ENCODE results near the gene TRHDE. TPM values are rescaled to one million over a fixed set of nuclear protein-coding genes. Genes with fewer than 3 reads are reported as not detected.

Gene TRHDE
- total and polyA plus RNA-seq, 4 donors = 0.19 to 7.5 (median 3.5) TPM

GRCh38 chr12:72349491-72349890 is 77.3 kb downstream of the TRHDE start:
- no peak for ATAC-seq (ENCODE audit: insufficient read depth, low FRiP score)
- H3K36me3 ChIP-seq (ENCODE audit: control insufficient read depth in 4 of 4, insufficient read depth in 4 of 4, low read length in 4 of 4) = no peaks in the 10 kb centered on the region
- no peak overlapping the region for H3K9ac ChIP-seq (ENCODE audit: insufficient read depth in 1 of 2, low read length in 2 of 2)
- no peaks in the 10 kb centered on the region for H3K9me3 ChIP-seq (ENCODE audit: control insufficient read depth in 4 of 4, insufficient read depth in 3 of 4, low read length in 3 of 4)
- WGBS, 2 donors = 71 to 72% methylated on average over 3 of the region's 3 CpGs
- no peak for DNase-seq
- TF ChIP-seq CTCF (IDR thresholded peaks at IDR 0.05; ENCODE audit: control extremely low read depth, extremely low read depth) = no peak
- no peak overlapping the region for H3K27ac ChIP-seq (ENCODE audit: low read depth in 1 of 2, low read length in 1 of 2)
- H3K4me1 ChIP-seq (ENCODE audit: control insufficient read depth in 5 of 5, insufficient read depth in 5 of 5, low read length in 5 of 5) = peaks cover 0 to 1% (median 0%) of the 10 kb centered on the region in 5 donors
- H3K27me3 ChIP-seq (ENCODE audit: control insufficient read depth in 3 of 3, insufficient read depth in 3 of 3, low read length in 2 of 3) = no peaks in the 10 kb centered on the region
- no peak overlapping the region for H3K4me3 ChIP-seq

GRCh38 chr12:72359416-72359815 is 87.2 kb downstream of the TRHDE start:
- Histone ChIP-seq H3K9ac (ENCODE audit: insufficient read depth in 1 of 2, low read length in 2 of 2) (no peak overlapping the region), H3K9me3 (ENCODE audit: control insufficient read depth in 4 of 4, insufficient read depth in 3 of 4, low read length in 3 of 4) (no peaks in the 10 kb centered on the region), H3K4me3 (no peak overlapping the region), H3K27me3 (ENCODE audit: control insufficient read depth in 3 of 3, insufficient read depth in 3 of 3, low read length in 2 of 3) (no peaks in the 10 kb centered on the region), H3K27ac (ENCODE audit: low read depth in 1 of 2, low read length in 1 of 2) (no peak overlapping the region), H3K4me1 (ENCODE audit: control insufficient read depth in 5 of 5, insufficient read depth in 5 of 5, low read length in 5 of 5) (no peaks in the 10 kb centered on the region), H3K36me3 (ENCODE audit: control insufficient read depth in 4 of 4, insufficient read depth in 4 of 4, low read length in 4 of 4) (no peaks in the 10 kb centered on the region)
- no peak for ATAC-seq (ENCODE audit: insufficient read depth, low FRiP score)
- DNase-seq = no peak
- WGBS, 2 donors = 93 to 94% methylated on average over 3 of the region's 3 CpGs
- no peak for TF ChIP-seq CTCF (IDR thresholded peaks at IDR 0.05; ENCODE audit: control extremely low read depth, extremely low read depth)

DNA sequence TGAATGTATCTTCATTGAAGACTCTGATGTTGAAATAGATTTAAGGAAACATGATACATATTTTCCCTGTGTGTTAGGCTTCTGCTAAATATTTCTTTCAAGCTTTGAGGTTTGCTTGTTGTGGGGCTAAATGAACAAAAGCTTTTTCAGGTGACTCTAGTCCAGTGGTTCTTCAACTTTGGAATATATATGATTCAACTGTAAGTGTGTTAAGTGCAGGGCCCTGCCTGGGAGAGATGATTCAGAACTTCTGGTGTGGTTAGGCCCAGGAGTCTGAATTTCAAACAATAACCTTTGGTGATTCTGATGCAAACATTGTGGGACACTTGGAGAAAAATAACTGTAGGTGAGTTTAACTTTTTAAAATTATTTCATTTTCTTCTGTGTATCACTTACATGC is 93.0 kb downstream of the TRHDE start:
- no peak for TF ChIP-seq CTCF (IDR thresholded peaks at IDR 0.05; ENCODE audit: control extremely low read depth, extremely low read depth)
- no peak for ATAC-seq (ENCODE audit: insufficient read depth, low FRiP score)
- Histone ChIP-seq H3K4me3 (no peak overlapping the region), H3K27me3 (ENCODE audit: control insufficient read depth in 3 of 3, insufficient read depth in 3 of 3, low read length in 2 of 3) (no peaks in the 10 kb centered on the region), H3K4me1 (ENCODE audit: control insufficient read depth in 5 of 5, insufficient read depth in 5 of 5, low read length in 5 of 5) (no peaks in the 10 kb centered on the region), H3K27ac (ENCODE audit: low read depth in 1 of 2, low read length in 1 of 2) (no peak overlapping the region), H3K9me3 (ENCODE audit: control insufficient read depth in 4 of 4, insufficient read depth in 3 of 4, low read length in 3 of 4) (no peaks in the 10 kb centered on the region), H3K36me3 (ENCODE audit: control insufficient read depth in 4 of 4, insufficient read depth in 4 of 4, low read length in 4 of 4) (no peaks in the 10 kb centered on the region), H3K9ac (ENCODE audit: insufficient read depth in 1 of 2, low read length in 2 of 2) (no peak overlapping the region)
- no peak for DNase-seq

- no peaks in the 10 kb centered on the region for H3K36me3 ChIP-seq (ENCODE audit: control insufficient read depth in 4 of 4, insufficient read depth in 4 of 4, low read length in 4 of 4)
- no peak overlapping the region for H3K27ac ChIP-seq (ENCODE audit: low read depth in 1 of 2, low read length in 1 of 2)
- TF ChIP-seq CTCF (IDR thresholded peaks at IDR 0.05; ENCODE audit: control extremely low read depth, extremely low read depth) = no peak
- no peaks in the 10 kb centered on the region for H3K27me3 ChIP-seq (ENCODE audit: control insufficient read depth in 3 of 3, insufficient read depth in 3 of 3, low read length in 2 of 3)
- no peaks in the 10 kb centered on the region for H3K9me3 ChIP-seq (ENCODE audit: control insufficient read depth in 4 of 4, insufficient read depth in 3 of 4, low read length in 3 of 4)
- H3K4me3 ChIP-seq = no peak overlapping the region
- no peak for ATAC-seq (ENCODE audit: insufficient read depth, low FRiP score)
- H3K9ac ChIP-seq (ENCODE audit: insufficient read depth in 1 of 2, low read length in 2 of 2) = no peak overlapping the region
- 54 to 78% methylated on average over 3 of the region's 3 CpGs for WGBS, 2 donors
- no peak for DNase-seq
- no peaks in the 10 kb centered on the region for H3K4me1 ChIP-seq (ENCODE audit: control insufficient read depth in 5 of 5, insufficient read depth in 5 of 5, low read length in 5 of 5)
Observed at GRCh38 chr12:72366255-72366654, 94.1 kb downstream of the TRHDE start.
